ENCODE results near the gene CNTNAP2. TPM values are rescaled to one million over a fixed set of nuclear protein-coding genes. Genes with fewer than 3 reads are reported as not detected.

Gene CNTNAP2
- polyA plus RNA-seq, 4 donors: 0.54 to 10.1 (median 2.6) TPM

DNA sequence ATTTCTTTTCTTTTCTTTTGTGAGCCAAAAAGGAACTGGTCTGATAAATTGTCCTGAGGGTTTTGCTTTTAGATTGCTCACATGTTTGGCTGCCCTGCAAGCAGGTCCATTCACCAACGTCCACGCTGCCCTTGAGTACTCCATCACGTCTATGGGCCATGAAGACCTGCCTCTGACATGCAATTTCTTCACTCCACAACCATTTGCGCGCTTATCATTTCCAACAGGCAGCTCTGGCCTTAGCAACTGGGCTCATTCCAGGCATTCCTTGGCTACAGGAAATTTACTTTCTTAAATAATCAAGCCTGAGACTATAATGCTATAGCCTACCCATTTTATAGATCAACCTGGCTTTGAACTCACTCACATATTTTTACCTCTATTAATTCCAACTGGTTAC is 2065.7 kb downstream of the CNTNAP2 start:
- no peaks in the 10 kb centered on the region for H3K9me3 ChIP-seq (ENCODE audit: control insufficient read depth in 2 of 2, insufficient read depth in 1 of 2, low read depth in 1 of 2, low read length in 1 of 2)
- no peak for FAIRE-seq
- peaks cover 0 to 12% (median 0%) of the 10 kb centered on the region in 3 donors for H3K4me1 ChIP-seq (ENCODE audit: control insufficient read depth in 3 of 3, insufficient read depth in 2 of 3, low read depth in 1 of 3, low read length in 2 of 3)
- no peaks in the 10 kb centered on the region for H3K27me3 ChIP-seq (ENCODE audit: control insufficient read depth in 3 of 3, insufficient read depth in 3 of 3, low read length in 3 of 3)
- DNase-seq: no peak
- H3K36me3 ChIP-seq (ENCODE audit: control insufficient read depth in 3 of 3, insufficient read depth in 2 of 3, low read depth in 1 of 3, low read length in 3 of 3): no peaks in the 10 kb centered on the region
- H3K4me3 ChIP-seq (ENCODE audit: low read depth in 1 of 3, low read length in 3 of 3): no peak overlapping the region
- H3K27ac ChIP-seq (ENCODE audit: low read depth in 1 of 3, low read length in 2 of 3): no peak overlapping the region
- 65 to 80% (median 68%) methylated on average over 5 of the region's 5 CpGs for WGBS, 3 donors

GRCh38 chr7:148185041-148185440 is 2068.4 kb downstream of the CNTNAP2 start:
- no peaks in the 10 kb centered on the region for H3K9me3 ChIP-seq (ENCODE audit: control insufficient read depth in 2 of 2, insufficient read depth in 1 of 2, low read depth in 1 of 2, low read length in 1 of 2)
- peaks cover 0 to 19% (median 0%) of the 10 kb centered on the region in 3 donors for H3K4me1 ChIP-seq (ENCODE audit: control insufficient read depth in 3 of 3, insufficient read depth in 2 of 3, low read depth in 1 of 3, low read length in 2 of 3)
- peak overlapping the region in 1 of 3 donors; percentile 15 for H3K27ac ChIP-seq (ENCODE audit: low read depth in 1 of 3, low read length in 2 of 3)
- no peak for FAIRE-seq
- H3K27me3 ChIP-seq (ENCODE audit: control insufficient read depth in 3 of 3, insufficient read depth in 3 of 3, low read length in 3 of 3): no peaks in the 10 kb centered on the region
- peak in 1 of 2 donors; percentile 66 for DNase-seq
- no peaks in the 10 kb centered on the region for H3K36me3 ChIP-seq (ENCODE audit: control insufficient read depth in 3 of 3, insufficient read depth in 2 of 3, low read depth in 1 of 3, low read length in 3 of 3)
- no peak overlapping the region for H3K4me3 ChIP-seq (ENCODE audit: low read depth in 1 of 3, low read length in 3 of 3)
- 39 to 45% (median 44%) methylated on average over 5 of the region's 5 CpGs for WGBS, 3 donors

- 56 to 74% (median 73%) methylated on average over 6 of the region's 6 CpGs for WGBS, 3 donors
- DNase-seq (no peak), FAIRE-seq (no peak)
- no peak overlapping the region for H3K4me3 ChIP-seq (ENCODE audit: low read depth in 1 of 3, low read length in 3 of 3)
- no peaks in the 10 kb centered on the region for H3K36me3 ChIP-seq (ENCODE audit: control insufficient read depth in 3 of 3, insufficient read depth in 2 of 3, low read depth in 1 of 3, low read length in 3 of 3)
- H3K9me3 ChIP-seq (ENCODE audit: control insufficient read depth in 2 of 2, insufficient read depth in 1 of 2, low read depth in 1 of 2, low read length in 1 of 2): no peaks in the 10 kb centered on the region
- no peak overlapping the region for H3K27ac ChIP-seq (ENCODE audit: low read depth in 1 of 3, low read length in 2 of 3)
- peaks cover 0 to 19% (median 0%) of the 10 kb centered on the region in 3 donors for H3K4me1 ChIP-seq (ENCODE audit: control insufficient read depth in 3 of 3, insufficient read depth in 2 of 3, low read depth in 1 of 3, low read length in 2 of 3)
- H3K27me3 ChIP-seq (ENCODE audit: control insufficient read depth in 3 of 3, insufficient read depth in 3 of 3, low read length in 3 of 3): no peaks in the 10 kb centered on the region
Measured at GRCh38 chr7:148187471-148187870, 2070.9 kb downstream of the CNTNAP2 start.

DNA sequence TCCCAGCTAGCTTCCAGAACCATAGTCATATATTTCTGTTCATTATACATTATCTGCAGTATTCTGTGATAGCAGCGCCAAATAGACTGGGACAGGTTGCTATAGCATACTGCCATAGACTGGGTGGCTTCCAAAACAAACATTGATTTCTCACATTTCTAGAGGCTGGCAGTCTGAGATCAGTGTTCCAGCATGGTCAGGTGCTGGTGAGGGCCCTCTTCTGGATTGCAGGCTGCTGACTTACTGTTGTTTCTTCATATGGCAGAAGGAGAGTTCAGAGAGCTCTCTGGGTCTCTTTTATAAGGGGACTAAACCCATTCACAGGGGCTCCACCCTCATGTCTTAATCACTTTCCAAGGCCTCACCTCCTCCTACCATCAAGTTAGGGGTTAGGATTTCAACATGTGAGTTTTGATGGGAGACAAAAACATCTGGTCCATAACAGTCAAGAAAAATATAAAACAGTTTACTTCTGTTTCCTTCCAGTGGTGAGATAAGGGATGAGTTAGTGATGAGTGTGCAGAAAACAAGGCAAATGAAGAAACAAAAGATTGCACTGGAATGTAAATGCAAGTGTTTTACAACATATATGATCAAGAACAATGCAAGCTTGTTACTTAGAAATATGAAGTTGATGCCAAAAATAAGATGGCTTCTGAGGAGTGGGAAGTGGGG is 2074.9 kb downstream of the CNTNAP2 start:
- Histone ChIP-seq H3K4me1 (ENCODE audit: control insufficient read depth in 3 of 3, insufficient read depth in 2 of 3, low read depth in 1 of 3, low read length in 2 of 3) (peaks cover 0 to 12% (median 0%) of the 10 kb centered on the region in 3 donors), H3K27ac (ENCODE audit: low read depth in 1 of 3, low read length in 2 of 3) (no peak overlapping the region), H3K36me3 (ENCODE audit: control insufficient read depth in 3 of 3, insufficient read depth in 2 of 3, low read depth in 1 of 3, low read length in 3 of 3) (no peaks in the 10 kb centered on the region), H3K9me3 (ENCODE audit: control insufficient read depth in 2 of 2, insufficient read depth in 1 of 2, low read depth in 1 of 2, low read length in 1 of 2) (no peaks in the 10 kb centered on the region), H3K4me3 (ENCODE audit: low read depth in 1 of 3, low read length in 3 of 3) (no peak overlapping the region), H3K27me3 (ENCODE audit: control insufficient read depth in 3 of 3, insufficient read depth in 3 of 3, low read length in 3 of 3) (no peaks in the 10 kb centered on the region)
- 14 to 68% (median 24%) methylated on average over 1 of the region's 1 CpG for WGBS, 3 donors
- DNase-seq: peak; percentile 10 to 25
- FAIRE-seq: no peak

GRCh38 chr7:148192491-148192890 is 2075.9 kb downstream of the CNTNAP2 start:
- no peak for FAIRE-seq
- Histone ChIP-seq H3K9me3 (ENCODE audit: control insufficient read depth in 2 of 2, insufficient read depth in 1 of 2, low read depth in 1 of 2, low read length in 1 of 2) (no peaks in the 10 kb centered on the region), H3K27ac (ENCODE audit: low read depth in 1 of 3, low read length in 2 of 3) (no peak overlapping the region), H3K27me3 (ENCODE audit: control insufficient read depth in 3 of 3, insufficient read depth in 3 of 3, low read length in 3 of 3) (no peaks in the 10 kb centered on the region), H3K4me3 (ENCODE audit: low read depth in 1 of 3, low read length in 3 of 3) (no peak overlapping the region), H3K36me3 (ENCODE audit: control insufficient read depth in 3 of 3, insufficient read depth in 2 of 3, low read depth in 1 of 3, low read length in 3 of 3) (no peaks in the 10 kb centered on the region), H3K4me1 (ENCODE audit: control insufficient read depth in 3 of 3, insufficient read depth in 2 of 3, low read depth in 1 of 3, low read length in 2 of 3) (peaks cover 0 to 4% (median 0%) of the 10 kb centered on the region in 3 donors)
- WGBS, 3 donors: 75 to 88% (median 81%) methylated on average over 5 of the region's 5 CpGs
- DNase-seq: no peak

GRCh38 chr7:148201992-148202391 is 2085.4 kb downstream of the CNTNAP2 start:
- WGBS, 3 donors: 29 to 67% (median 43%) methylated on average over 3 of the region's 3 CpGs
- no peaks in the 10 kb centered on the region for H3K27me3 ChIP-seq (ENCODE audit: control insufficient read depth in 3 of 3, insufficient read depth in 3 of 3, low read length in 3 of 3)
- H3K4me3 ChIP-seq (ENCODE audit: low read depth in 1 of 3, low read length in 3 of 3): no peak overlapping the region
- no peaks in the 10 kb centered on the region for H3K36me3 ChIP-seq (ENCODE audit: control insufficient read depth in 3 of 3, insufficient read depth in 2 of 3, low read depth in 1 of 3, low read length in 3 of 3)
- DNase-seq (peak in 1 of 2 donors; percentile 23), FAIRE-seq (no peak)
- H3K4me1 ChIP-seq (ENCODE audit: control insufficient read depth in 3 of 3, insufficient read depth in 2 of 3, low read depth in 1 of 3, low read length in 2 of 3): peaks cover 0 to 4% (median 0%) of the 10 kb centered on the region in 3 donors
- H3K27ac ChIP-seq (ENCODE audit: low read depth in 1 of 3, low read length in 2 of 3): no peak overlapping the region
- no peaks in the 10 kb centered on the region for H3K9me3 ChIP-seq (ENCODE audit: control insufficient read depth in 2 of 2, insufficient read depth in 1 of 2, low read depth in 1 of 2, low read length in 1 of 2)

DNA sequence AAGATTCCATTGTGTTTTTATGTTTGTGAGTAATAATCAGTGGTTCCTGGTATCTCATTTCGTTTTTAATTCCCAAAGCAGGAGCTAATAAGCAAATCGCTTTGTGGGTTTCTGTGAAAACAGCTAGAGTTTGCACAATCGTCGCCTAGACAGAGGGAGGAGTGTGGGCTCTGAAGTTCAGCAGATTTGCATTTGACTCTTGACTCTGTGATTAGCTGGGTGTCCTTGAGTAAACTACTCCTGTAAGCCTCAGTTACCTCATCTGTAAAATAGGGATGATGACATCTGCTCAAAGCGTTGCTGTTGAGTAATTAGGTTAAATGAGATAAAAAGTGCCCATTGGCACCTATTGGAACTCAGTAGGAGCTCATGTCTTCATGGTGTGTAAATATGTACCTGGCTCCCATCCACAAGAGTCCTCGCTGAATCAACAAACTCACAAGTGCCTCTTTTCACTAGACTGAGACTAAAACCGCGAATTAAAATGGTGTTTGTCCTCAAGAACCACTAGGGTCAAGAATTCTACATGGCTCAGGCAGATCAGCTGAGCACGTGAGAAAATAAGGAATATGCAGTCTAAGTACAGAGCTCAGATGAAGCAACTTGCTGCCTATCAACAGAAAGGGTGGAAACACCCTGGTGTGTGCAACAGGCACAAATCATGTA is 2088.2 kb downstream of the CNTNAP2 start:
- Histone ChIP-seq H3K27ac (ENCODE audit: low read depth in 1 of 3, low read length in 2 of 3) (peak overlapping the region in 1 of 3 donors; percentile 52), H3K27me3 (ENCODE audit: control insufficient read depth in 3 of 3, insufficient read depth in 3 of 3, low read length in 3 of 3) (no peaks in the 10 kb centered on the region), H3K9me3 (ENCODE audit: control insufficient read depth in 2 of 2, insufficient read depth in 1 of 2, low read depth in 1 of 2, low read length in 1 of 2) (no peaks in the 10 kb centered on the region), H3K36me3 (ENCODE audit: control insufficient read depth in 3 of 3, insufficient read depth in 2 of 3, low read depth in 1 of 3, low read length in 3 of 3) (no peaks in the 10 kb centered on the region), H3K4me1 (ENCODE audit: control insufficient read depth in 3 of 3, insufficient read depth in 2 of 3, low read depth in 1 of 3, low read length in 2 of 3) (peaks cover 0 to 9% (median 0%) of the 10 kb centered on the region in 3 donors), H3K4me3 (ENCODE audit: low read depth in 1 of 3, low read length in 3 of 3) (no peak overlapping the region)
- peak in 1 of 2 donors; percentile 41 for DNase-seq
- WGBS, 3 donors: 71 to 82% (median 76%) methylated on average over 9 of the region's 9 CpGs
- FAIRE-seq: no peak

- Histone ChIP-seq H3K4me3 (ENCODE audit: low read depth in 1 of 3, low read length in 3 of 3) (no peak overlapping the region), H3K36me3 (ENCODE audit: control insufficient read depth in 3 of 3, insufficient read depth in 2 of 3, low read depth in 1 of 3, low read length in 3 of 3) (no peaks in the 10 kb centered on the region), H3K27me3 (ENCODE audit: control insufficient read depth in 3 of 3, insufficient read depth in 3 of 3, low read length in 3 of 3) (no peaks in the 10 kb centered on the region), H3K4me1 (ENCODE audit: control insufficient read depth in 3 of 3, insufficient read depth in 2 of 3, low read depth in 1 of 3, low read length in 2 of 3) (peaks cover 4 to 24% (median 5%) of the 10 kb centered on the region in 3 donors), H3K9me3 (ENCODE audit: control insufficient read depth in 2 of 2, insufficient read depth in 1 of 2, low read depth in 1 of 2, low read length in 1 of 2) (no peaks in the 10 kb centered on the region), H3K27ac (ENCODE audit: low read depth in 1 of 3, low read length in 2 of 3) (peak overlapping the region in 1 of 3 donors; percentile 26)
- WGBS, 3 donors: 31 to 62% (median 36%) methylated on average over 6 of the region's 6 CpGs
- DNase-seq (peak; percentile 17 to 61), FAIRE-seq (no peak)
Measured at GRCh38 chr7:148209643-148210190, 2093.1 kb downstream of the CNTNAP2 start.

Data from small intestine (tissue), 7 donors.